SU-DHL-6 (cell line): ENCODE data around the gene OR5B12.

Experiments used
- CTCF ChIP-seq: fragments of 200-600 bp; sonication (generic); IDR thresholded peaks from one replicate; pipeline ENCODE4 v1.5.1; 2017; ENCODE audit warnings: antibody characterized with exemption, mild to moderate bottlenecking, low read length, moderate library complexity; ENCODE audit not compliant: insufficient read depth, poor library complexity, severe bottlenecking
- EZH2phosphoT487 ChIP-seq: fragments of 200-600 bp; sonication (generic), shearing (Covaris generic); conservative IDR thresholded peaks from 2 replicates; pipeline ENCODE4 v1.6.1; 2018; ENCODE audit warnings: mild to moderate bottlenecking, antibody characterized with exemption, low read length, moderate library complexity, mixed read lengths

DNA sequence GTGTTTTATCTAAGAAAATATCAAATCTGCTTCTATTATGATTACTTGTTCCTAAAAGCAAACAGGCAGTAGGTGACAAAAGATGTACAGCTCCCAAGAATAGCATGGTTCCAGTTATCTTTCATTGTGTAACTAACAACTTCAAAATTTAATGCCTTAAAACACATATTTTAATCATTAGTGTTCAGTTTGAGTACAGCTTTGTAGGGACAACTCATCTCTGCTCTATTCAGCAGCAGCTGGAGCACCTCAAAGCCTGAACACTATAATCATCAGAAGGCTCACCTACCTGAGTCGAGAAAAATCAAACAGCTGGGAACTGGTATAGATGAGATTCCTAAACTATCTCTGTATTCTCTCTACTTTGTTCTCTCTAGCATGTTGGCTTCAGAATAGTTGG, 24.3 kb upstream of the OR5B12 start:
- TF ChIP-seq CTCF: no peak
- TF ChIP-seq EZH2phosphoT487: no peak
